IMR-90 (cell line): ENCODE measurements around the gene DCHS2. TPM values are rescaled to one million over a fixed set of nuclear protein-coding genes. Genes with fewer than 3 reads are reported as not detected.

ENCODE experiments used
- ATAC-seq: fragments of 200-7000 bp; cut with Tn5 transposase; 2 replicates; pipeline ENCODE4 v1.9.1; 2020; ENCODE audit warnings: low read depth, mild to moderate bottlenecking, moderate library complexity
- BruUV-seq: library from RNA; stranded (reverse); fragments of 400-500 nt; replicated peaks from 2 replicates; lab custom pipeline; 2021; lab: Mats Ljungman, UMichigan
- CTCF ChIA-PET: fragments of 300-600 bp; formaldehyde crosslinking; extraction: SDS; loops from one replicate; lab custom pipeline; 2021; ENCODE audit warnings: antibody characterized with exemption; lab: Yijun Ruan, JAX
- POLR2A ChIA-PET: fragments of 300-600 bp; sonication (Branson Sonifier 250); formaldehyde crosslinking; loops from one replicate; lab custom pipeline; 2022; ENCODE audit warnings: antibody characterized with exemption; ENCODE audit not compliant: unreplicated experiment; lab: Charles Lee
- DNase-seq: peaks from one replicate; pipeline ENCODE4 v3.0.0; 2013
- H2AFZ ChIP-seq: replicated peaks from 2 replicates; pipeline ENCODE3; 2013; ENCODE audit warnings: low read length, mild to moderate bottlenecking; ENCODE audit not compliant: poor library complexity
- H2AK5ac ChIP-seq: 2 replicates; pipeline ENCODE4 v1.6.1; 2013; ENCODE audit warnings: low read depth, low read length, inconsistent platforms
- H2AK9ac ChIP-seq: replicated peaks from 2 replicates; pipeline ENCODE3; 2013; ENCODE audit warnings: mild to moderate bottlenecking, low read depth, low read length, moderate library complexity; ENCODE audit not compliant: poor library complexity
- H2BK120ac ChIP-seq: 2 replicates; pipeline ENCODE4 v1.6.1; 2013; ENCODE audit warnings: low read depth, low read length, inconsistent platforms
- H2BK15ac ChIP-seq: 3 replicates; pipeline ENCODE4 v1.6.1; 2013; ENCODE audit warnings: low read depth, low read length, inconsistent platforms
- H2BK20ac ChIP-seq: 2 replicates; pipeline ENCODE4 v1.6.1; 2013; ENCODE audit warnings: low read depth, mild to moderate bottlenecking, inconsistent platforms, low read length, moderate library complexity
- H2BK5ac ChIP-seq: 2 replicates; pipeline ENCODE4 v1.6.1; 2013; ENCODE audit warnings: mild to moderate bottlenecking, low read depth, low read length, inconsistent platforms; ENCODE audit not compliant: poor library complexity, severe bottlenecking
- H3K14ac ChIP-seq: replicated peaks from 2 replicates; pipeline ENCODE4 v1.6.1; 2013; ENCODE audit warnings: low read depth, low read length, inconsistent platforms
- H3K18ac ChIP-seq: 2 replicates; pipeline ENCODE4 v1.6.1; 2013; ENCODE audit warnings: low read depth, low read length, control low read depth
- H3K23ac ChIP-seq: 2 replicates; pipeline ENCODE4 v1.6.1; 2013; ENCODE audit warnings: low read depth, low read length, inconsistent platforms
- H3K27ac ChIP-seq: 2 replicates; pipeline ENCODE4 v1.5.1; 2013; ENCODE audit warnings: mild to moderate bottlenecking, control low read depth, low read length; ENCODE audit not compliant: insufficient read depth
- H3K27me3 ChIP-seq: 2 replicates; pipeline ENCODE4 v1.6.1; 2013; ENCODE audit warnings: low read length; ENCODE audit not compliant: control insufficient read depth, insufficient read depth
- H3K36me3 ChIP-seq: 2 replicates; pipeline ENCODE4 v1.6.1; 2013; ENCODE audit warnings: low read length, mixed read lengths; ENCODE audit not compliant: control insufficient read depth, insufficient read depth
- H3K4ac ChIP-seq: 2 replicates; pipeline ENCODE4 v1.6.1; 2013; ENCODE audit warnings: low read depth, low read length, inconsistent platforms
- H3K4me1 ChIP-seq: 2 replicates; pipeline ENCODE4 v1.6.1; 2013; ENCODE audit warnings: low read length, mixed read lengths; ENCODE audit not compliant: control insufficient read depth, insufficient read depth
- H3K4me2 ChIP-seq: 2 replicates; pipeline ENCODE4 v1.6.1; 2013; ENCODE audit warnings: low read depth, mild to moderate bottlenecking, control low read depth, low read length, moderate library complexity
- H3K4me3 ChIP-seq: 2 replicates; pipeline ENCODE4 v1.5.1; 2013; ENCODE audit warnings: low read depth, mild to moderate bottlenecking, control low read depth, low read length, moderate library complexity; ENCODE audit not compliant: insufficient read depth
- H3K56ac ChIP-seq: 2 replicates; pipeline ENCODE4 v1.6.1; 2013; ENCODE audit warnings: low read length, inconsistent platforms; ENCODE audit not compliant: insufficient read depth; ENCODE audit errors: extremely low read depth
- H3K79me1 ChIP-seq, 2 experiments: 2 replicates each; pipeline ENCODE4 v1.6.1; 2013; ENCODE audit warnings: low read length in 2 of 2, inconsistent platforms in 1 of 2, low read depth in 1 of 2
- H3K9ac ChIP-seq: 2 replicates; pipeline ENCODE4 v1.6.1; 2013; ENCODE audit warnings: low read depth, low read length, control low read depth
- H3K9me1 ChIP-seq: 2 replicates; pipeline ENCODE4 v1.6.1; 2013; ENCODE audit warnings: low read length, inconsistent platforms; ENCODE audit not compliant: insufficient read depth
- H3K9me3 ChIP-seq: 2 replicates; pipeline ENCODE4 v1.6.1; 2013; ENCODE audit warnings: low read length; ENCODE audit not compliant: control insufficient read depth, insufficient read depth
- H4K20me1 ChIP-seq: 2 replicates; pipeline ENCODE4 v1.6.1; 2013; ENCODE audit warnings: low read length, inconsistent platforms; ENCODE audit not compliant: insufficient read depth
- H4K5ac ChIP-seq: 2 replicates; pipeline ENCODE4 v1.6.1; 2013; ENCODE audit warnings: mild to moderate bottlenecking, low read depth, low read length, control low read depth
- H4K8ac ChIP-seq, 2 experiments: 2 replicates each; pipeline ENCODE4 v1.6.1; 2013; ENCODE audit warnings: low read depth in 2 of 2, low read length in 2 of 2, control low read depth in 1 of 2, inconsistent platforms in 1 of 2
- H4K91ac ChIP-seq: 2 replicates; pipeline ENCODE4 v1.6.1; 2013; ENCODE audit warnings: low read depth, low read length, inconsistent platforms; ENCODE audit not compliant: insufficient read depth
- CEBPB ChIP-seq: IDR thresholded peaks from 2 replicates; pipeline ENCODE4 v1.6.1; 2012; ENCODE audit warnings: low read depth, low read length, improper control_type of control experiment
- RAD21 ChIP-seq: IDR thresholded peaks from 2 replicates; pipeline ENCODE4 v1.6.1; 2012; ENCODE audit warnings: low read length, improper control_type of control experiment
- WGBS, 2 experiments: methylation state at CpG; one replicate each; pipeline versions ENCODE4 v1.1.5 to v1.1.7; 2013; ENCODE audit warnings: missing lambda C conversion rate in 2 of 2; ENCODE audit not compliant: insufficient read length in 1 of 2; ENCODE audit errors: extremely low coverage in 2 of 2; 5-methylcytosine and 5-hydroxymethylcytosine counted together
- dilution Hi-C: fragments of 300-500 bp; cut with HindIII; formaldehyde crosslinking; loops from one replicate; pipeline ENCODE4 v1.14.3; 2018; ENCODE audit warnings: low sequenced_read_pairs; ENCODE audit not compliant: unreplicated experiment
- in situ Hi-C: fragments of 300-500 bp; cut with MboI; formaldehyde crosslinking; loops from 3 replicates; pipeline ENCODE4 v1.14.3; 2019; ENCODE audit warnings: low sequenced_read_pairs, inconsistent platforms, mixed read lengths
- intact Hi-C: fragments of 100-400 bp; cut with micrococcal nuclease; formaldehyde crosslinking; loops from 2 replicates; pipeline ENCODE4 v1.10.0; 2022
- polyA plus RNA-seq, 3 experiments: library from polyadenylated mRNA; depleted of rRNA; stranded (reverse); fragments of >200 nt; gene quantifications; 2 replicates each; pipeline ENCODE4 v1.2.3, GENCODE V29; 2012; ENCODE audit warnings: low replicate concordance in 1 of 3
- total RNA-seq: library from RNA; depleted of rRNA; stranded (reverse); fragments of >200 nt; gene quantifications from 2 replicates; pipeline ENCODE4 v1.2.3, GENCODE V29; 2012

DCHS2 gene
- total and polyA plus RNA-seq, 2 of the 4 experiments (the other 2 are of a cell fraction) = not detected

DNA sequence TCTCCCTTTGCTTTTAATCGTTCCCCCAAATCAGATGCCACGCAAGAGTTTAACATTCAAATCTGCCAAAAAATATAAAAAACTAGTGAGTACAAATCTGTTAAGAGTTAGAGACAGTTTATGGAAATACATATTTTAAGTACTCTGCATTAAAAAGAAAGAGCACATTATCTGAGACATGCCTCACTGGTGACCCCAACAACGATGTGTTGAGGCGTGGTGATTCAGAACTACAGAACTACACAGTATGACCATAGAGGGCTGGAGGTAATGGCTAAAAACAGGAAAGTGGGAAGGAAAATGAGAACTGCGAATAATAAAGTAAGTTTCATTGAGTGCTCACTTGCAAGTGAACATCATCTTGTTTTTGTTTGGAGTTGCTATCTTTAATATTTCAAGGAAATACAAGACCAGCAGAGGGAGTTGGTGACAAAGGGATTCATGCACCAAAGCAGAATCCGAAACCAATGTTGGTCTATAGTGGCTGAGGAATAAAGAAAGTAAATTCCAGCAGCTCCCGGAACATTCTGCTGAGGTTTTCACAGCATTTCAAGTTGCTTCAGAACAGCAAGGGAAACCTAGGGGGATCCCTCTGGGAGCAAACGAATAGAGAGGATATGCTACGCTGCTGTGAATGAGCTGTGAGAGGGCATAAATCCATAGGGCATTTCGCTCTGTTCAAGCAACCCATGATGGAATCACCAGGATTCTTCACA lies 92.2 kb downstream of the DCHS2 start:
- Histone ChIP-seq H3K9ac (no peak overlapping the region), H3K4me1 (no peaks in the 10 kb centered on the region), H3K27me3 (no peaks in the 10 kb centered on the region), H2BK120ac (no peak overlapping the region), H3K4me2 (no peak overlapping the region), H2AK5ac (no peak overlapping the region), H3K4me3 (no peak overlapping the region), H4K20me1 (no peaks in the 10 kb centered on the region), H2AFZ (no peak overlapping the region), H3K18ac (no peak overlapping the region), H3K36me3 (no peaks in the 10 kb centered on the region), H2BK20ac (no peak overlapping the region), H3K9me1 (no peaks in the 10 kb centered on the region), H3K27ac (no peak overlapping the region), H3K9me3 (no peaks in the 10 kb centered on the region), H4K5ac (no peak overlapping the region), H4K8ac (no peak overlapping the region), H3K56ac (no peak overlapping the region), H3K4ac (no peak overlapping the region), H4K91ac (no peak overlapping the region), H3K79me1 (no peaks in the 10 kb centered on the region), H2AK9ac (no peak overlapping the region), H3K14ac (no peak overlapping the region), H2BK5ac (no peak overlapping the region), H3K23ac (no peak overlapping the region), H2BK15ac (no peak overlapping the region)
- peak; percentile 8 for DNase-seq
- no peak; the same call in 1 of the 2 replicates for ATAC-seq
- BruUV-seq = no TSS peak
- in situ Hi-C loops = no loop called here
- intact Hi-C loops = loop anchor here (1.0 kb wide), 1 partner anchor 107 kb away; no protein-coding TSS in a partner anchor
- ChIA-PET CTCF (no interaction called here), POLR2A (no interaction called here)
- TF ChIP-seq RAD21 (0 out of 2 replicates have a peak, but pooled peaks have one; percentile 20), CEBPB (no peak)
- WGBS, 2 experiments = 50% methylated on average over 2 of the region's 10 CpGs; no CpG with 5 or more reads in 1 of the 2 experiments
- dilution Hi-C loops = no loop called here
